ENCODE data around the gene KIF25.

DNA sequence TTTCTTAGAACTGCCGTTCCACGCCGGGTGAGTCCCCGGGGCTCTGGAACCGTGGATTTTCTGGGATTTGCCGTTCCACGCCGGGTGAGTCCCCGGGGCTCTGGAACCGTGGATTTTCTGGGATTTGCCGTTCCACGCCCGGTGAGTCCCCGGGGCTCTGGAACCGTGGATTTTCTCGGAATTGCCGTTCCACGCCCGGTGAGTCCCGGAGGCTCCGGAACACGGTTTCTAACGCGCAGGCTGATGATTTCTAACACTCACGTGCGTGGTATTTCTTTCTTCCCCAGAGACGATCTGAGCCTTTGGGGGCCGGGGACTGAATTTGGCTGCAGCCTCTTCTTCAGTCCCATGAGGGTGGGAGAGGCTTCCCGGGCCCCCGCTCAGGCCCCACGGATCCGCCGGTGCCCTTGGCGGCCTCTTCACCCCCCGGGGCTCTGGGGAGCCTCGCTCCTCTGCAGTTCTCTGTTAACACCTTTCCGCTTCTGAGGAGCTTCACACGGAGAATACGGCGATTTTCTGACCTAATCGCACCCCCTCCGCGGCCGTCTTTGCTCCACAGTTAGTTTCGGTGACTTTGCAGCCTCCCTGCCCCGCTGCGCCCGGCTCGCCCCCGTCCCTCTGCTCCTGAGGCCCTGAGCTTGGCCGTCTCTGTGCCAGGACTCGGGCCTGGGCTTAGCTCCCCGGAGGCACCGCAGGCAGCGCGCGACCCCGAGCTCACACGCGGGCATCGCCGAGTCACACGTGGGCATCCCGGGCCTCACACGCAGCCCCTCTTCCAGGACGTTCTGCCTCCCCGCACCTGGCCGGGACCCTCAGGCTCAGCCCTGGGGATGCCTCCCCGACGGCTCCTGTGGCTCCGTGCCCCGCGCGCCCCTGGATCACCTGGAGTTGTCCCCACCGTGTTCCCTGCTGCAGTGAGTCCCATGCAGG is 7.2 kb upstream of the KIF25 start:
- TF ChIP-seq, protein P1, sequence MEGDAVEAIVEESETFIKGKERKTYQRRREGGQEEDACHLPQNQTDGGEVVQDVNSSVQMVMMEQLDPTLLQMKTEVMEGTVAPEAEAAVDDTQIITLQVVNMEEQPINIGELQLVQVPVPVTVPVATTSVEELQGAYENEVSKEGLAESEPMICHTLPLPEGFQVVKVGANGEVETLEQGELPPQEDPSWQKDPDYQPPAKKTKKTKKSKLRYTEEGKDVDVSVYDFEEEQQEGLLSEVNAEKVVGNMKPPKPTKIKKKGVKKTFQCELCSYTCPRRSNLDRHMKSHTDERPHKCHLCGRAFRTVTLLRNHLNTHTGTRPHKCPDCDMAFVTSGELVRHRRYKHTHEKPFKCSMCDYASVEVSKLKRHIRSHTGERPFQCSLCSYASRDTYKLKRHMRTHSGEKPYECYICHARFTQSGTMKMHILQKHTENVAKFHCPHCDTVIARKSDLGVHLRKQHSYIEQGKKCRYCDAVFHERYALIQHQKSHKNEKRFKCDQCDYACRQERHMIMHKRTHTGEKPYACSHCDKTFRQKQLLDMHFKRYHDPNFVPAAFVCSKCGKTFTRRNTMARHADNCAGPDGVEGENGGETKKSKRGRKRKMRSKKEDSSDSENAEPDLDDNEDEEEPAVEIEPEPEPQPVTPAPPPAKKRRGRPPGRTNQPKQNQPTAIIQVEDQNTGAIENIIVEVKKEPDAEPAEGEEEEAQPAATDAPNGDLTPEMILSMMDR (IDR thresholded peaks at IDR 0.05): no peak
- TF ChIP-seq POLR2A (IDR thresholded peaks at IDR 0.05): no peak
